HG03460 (cell line): ENCODE data around the gene ZBTB44.

ENCODE experiments used
- ATAC-seq: cut with Tn5 transposase; IDR thresholded peaks from one replicate; pipeline ENCODE4 v1.9.1; 2021; ENCODE audit not compliant: unreplicated experiment

The ZBTB44 gene

GRCh38 chr11:130215531-130216220 lies 99.0 kb downstream of the ZBTB44 start:
- no peak for ATAC-seq

DNA sequence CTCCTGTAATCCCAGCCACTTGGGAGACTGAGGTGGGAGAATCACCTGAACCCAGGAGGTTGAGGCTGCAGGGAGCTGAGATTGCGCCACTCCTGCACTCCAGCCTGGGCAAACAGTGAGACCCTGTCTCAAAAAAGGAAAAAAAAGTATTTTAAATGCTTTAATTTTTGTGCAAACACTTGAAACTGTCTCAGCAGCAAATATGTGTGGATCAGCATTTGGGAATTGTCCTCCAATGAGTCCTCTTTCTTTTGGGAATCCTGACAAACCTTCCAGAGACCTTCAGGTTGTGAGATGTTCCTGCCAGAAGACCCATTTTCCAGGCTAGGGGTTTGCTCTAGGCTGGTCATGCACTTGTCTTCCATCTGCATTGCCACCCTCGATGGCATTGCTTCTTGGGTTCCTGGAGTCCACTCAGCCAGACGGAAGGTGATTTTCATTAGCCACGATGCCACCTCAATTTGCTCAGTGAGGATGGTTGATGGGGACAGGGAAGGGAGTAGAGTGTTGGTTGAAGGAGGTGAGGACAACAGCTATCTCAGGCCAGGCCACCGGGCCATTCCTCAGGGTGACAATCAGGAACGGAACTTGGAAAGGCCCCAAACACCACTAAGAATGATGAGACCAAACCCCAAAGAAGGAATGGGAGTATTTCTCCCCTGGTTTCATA lies 99.7 kb downstream of the ZBTB44 start:
- no peak for ATAC-seq

DNA sequence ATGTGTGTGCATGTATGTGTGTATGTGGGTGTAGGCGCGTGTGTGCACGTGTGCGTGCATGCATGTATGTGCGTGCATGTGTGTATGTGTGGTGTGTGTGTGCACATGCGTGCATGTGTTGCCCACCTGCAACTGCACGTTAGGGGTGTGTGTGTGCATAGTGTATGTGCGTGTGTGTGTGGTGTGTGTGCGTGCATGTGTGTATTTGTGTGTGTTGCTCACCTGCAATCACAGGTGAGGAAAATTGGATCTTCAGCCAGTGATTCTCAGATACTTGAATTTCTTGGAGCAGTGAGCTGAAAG lies 100.8 kb downstream of the ZBTB44 start:
- no peak for ATAC-seq

DNA sequence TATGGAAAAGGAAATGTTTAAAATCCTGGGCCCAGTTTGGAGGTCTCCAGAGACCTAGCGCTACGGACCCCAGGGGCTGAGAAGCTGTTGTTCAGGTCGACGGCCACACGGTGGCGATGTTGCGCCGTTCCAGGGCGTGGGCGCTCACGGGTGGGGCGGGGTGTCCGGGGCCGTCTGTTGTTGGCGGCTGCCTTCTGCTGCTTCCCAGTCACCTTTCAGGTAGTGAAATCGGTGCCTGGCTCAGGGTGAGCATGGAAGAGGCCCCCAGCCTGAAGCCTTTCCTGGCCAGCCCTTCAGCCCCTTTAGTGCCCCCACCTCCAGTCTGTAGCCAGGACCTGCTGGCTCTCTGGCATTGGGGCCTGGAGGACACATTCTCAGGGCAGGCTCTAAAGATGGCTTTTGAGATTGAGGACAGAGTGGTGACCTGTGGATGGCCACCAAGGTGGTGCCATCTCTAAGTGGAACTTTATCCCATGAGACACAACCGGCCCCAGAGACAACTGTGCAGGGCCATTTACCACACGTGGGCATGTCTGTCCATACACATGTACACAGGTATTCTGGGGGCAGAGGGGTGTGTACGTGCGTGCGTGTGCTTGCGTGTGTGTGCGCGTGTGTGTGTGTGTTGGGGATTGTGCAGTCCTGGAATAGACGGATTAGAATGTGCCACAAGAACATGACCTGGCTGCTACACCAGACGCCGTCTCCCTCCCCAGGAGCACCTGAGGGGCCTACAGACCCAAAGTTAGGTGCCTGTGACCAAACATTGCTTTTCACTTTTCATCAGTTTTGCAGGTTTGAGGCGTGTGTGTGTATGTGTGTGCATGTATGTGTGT lies 101.4 kb downstream of the ZBTB44 start:
- peak; percentile 79 for ATAC-seq

DNA sequence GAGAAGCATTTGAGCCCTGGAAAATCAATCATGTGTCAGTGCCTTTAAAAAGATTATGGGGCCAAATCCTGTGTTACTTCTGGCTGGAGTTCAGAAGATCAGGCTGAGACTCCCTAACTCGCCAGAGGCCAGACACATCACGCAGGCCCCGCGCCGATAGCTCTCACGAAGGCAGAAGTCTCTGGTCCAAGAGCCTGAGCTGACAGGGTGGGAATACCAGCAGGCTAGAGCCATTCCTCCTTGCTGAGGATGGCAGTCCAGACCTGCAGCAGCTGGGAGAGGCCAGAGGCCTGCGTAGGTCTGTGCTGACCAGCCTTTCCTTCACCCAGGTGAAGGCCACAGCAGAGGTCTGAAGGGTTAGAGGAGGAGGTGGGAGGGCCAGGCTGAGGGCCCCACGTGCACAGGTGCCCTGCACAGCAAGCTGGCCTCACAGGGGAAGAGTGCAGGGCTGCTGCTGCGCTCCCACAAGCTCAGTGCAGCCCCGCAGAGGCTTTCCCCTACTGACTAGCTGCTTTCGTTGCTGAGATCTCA lies 102.2 kb downstream of the ZBTB44 start:
- ATAC-seq = no peak

GRCh38 chr11:130211781-130212401 lies 102.8 kb downstream of the ZBTB44 start:
- no peak for ATAC-seq

- no peak for ATAC-seq
Observed at GRCh38 chr11:130211144-130211543, 103.6 kb downstream of the ZBTB44 start.

DNA sequence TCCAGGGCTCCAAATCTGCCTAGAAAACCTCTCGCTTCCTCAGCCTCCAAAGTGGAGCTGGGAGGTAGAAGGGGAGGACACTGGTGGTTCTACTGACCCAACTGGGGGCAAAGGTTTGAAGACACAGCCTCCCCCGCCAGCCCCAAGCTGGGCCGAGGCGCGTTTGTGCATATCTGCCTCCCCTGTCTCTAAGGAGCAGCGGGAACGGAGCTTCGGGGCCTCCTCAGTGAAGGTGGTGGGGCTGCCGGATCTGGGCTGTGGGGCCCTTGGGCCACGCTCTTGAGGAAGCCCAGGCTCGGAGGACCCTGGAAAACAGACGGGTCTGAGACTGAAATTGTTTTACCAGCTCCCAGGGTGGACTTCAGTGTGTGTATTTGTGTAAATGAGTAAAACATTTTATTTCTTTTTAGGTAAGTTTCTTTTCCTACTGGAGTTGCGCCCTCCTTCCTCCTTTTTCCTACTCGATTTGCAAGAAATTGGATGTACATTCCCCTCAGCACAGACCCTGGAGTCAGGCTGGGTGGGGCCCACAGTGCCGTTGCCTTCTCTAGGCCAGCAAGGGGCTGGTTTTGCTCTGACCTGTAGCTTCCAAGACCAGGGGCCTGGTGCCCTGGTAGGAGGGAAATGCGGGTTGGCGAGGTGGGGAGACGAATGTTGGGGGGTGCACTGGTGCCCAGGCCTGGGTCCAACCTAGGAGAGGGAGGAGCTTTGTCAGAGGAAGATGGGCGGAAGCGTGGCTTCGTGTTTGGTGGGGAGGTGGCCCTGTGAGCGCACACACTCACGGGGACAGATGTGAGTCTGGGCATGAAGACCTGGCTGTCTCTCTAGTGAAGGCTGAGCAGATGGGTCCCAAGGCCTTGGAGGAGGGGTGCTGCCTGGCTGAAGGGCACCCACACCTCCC lies 104.5 kb downstream of the ZBTB44 start:
- no peak for ATAC-seq

- ATAC-seq = no peak
Observed at GRCh38 chr11:130209128-130209932, 105.4 kb downstream of the ZBTB44 start.

DNA sequence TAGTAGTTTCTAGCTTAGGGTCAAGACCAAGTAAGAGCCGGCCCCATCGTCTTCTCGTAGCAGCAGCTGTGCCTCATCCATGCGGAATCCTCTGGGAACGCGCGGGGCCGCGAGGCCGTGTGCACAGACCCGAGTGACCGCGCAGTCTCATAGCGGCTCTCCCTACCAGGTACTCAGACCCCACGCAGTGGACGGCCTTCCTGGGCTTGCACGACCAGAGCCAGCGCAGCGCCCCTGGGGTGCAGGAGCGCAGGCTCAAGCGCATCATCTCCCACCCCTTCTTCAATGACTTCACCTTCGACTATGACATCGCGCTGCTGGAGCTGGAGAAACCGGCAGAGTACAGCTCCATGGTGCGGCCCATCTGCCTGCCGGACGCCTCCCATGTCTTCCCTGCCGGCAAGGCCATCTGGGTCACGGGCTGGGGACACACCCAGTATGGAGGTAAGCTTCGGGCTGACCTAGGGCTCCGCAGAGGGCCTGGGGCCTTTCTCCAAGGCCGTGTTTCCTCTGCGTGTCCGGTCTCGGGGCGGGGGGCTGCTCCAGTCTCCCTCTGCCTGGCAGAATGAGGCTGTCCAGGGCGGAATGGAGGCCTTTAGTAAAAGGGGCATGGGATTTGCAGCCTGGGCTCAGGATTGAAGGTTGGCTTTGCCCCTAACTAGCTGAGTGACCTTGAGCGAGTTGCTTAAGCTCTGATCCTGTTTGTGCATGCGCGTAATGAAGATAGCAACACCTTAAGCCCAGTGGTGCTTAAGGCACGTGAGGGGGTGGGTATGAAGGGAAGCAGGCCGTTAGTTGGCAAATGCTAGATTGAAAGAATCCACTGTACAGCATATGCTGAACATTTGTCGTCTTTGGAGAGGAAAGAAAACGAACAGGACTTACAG lies 106.2 kb downstream of the ZBTB44 start:
- ATAC-seq = no peak

DNA sequence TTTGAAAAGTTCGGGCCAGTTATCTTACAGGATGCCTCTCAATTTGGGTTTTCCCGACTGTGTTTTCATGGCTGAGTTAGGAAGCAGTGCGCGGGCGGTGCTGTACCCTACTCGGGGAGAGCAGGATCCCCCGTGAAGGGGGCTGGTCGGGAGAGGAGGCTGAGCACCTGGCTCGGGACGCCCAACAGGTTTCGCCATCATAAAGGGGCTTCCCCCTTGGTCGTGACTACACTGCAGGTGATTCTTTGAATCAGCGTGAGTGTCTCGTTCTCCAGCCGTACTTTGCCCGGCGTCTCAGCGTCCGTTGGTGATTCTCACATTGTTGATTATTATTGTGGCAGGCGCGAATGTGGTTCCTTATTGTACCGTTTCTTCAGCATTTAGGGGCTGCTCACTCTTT lies 108.6 kb downstream of the ZBTB44 start:
- no peak for ATAC-seq

- no peak for ATAC-seq
Observed at GRCh38 chr11:130204703-130205095, 110.0 kb downstream of the ZBTB44 start.

DNA sequence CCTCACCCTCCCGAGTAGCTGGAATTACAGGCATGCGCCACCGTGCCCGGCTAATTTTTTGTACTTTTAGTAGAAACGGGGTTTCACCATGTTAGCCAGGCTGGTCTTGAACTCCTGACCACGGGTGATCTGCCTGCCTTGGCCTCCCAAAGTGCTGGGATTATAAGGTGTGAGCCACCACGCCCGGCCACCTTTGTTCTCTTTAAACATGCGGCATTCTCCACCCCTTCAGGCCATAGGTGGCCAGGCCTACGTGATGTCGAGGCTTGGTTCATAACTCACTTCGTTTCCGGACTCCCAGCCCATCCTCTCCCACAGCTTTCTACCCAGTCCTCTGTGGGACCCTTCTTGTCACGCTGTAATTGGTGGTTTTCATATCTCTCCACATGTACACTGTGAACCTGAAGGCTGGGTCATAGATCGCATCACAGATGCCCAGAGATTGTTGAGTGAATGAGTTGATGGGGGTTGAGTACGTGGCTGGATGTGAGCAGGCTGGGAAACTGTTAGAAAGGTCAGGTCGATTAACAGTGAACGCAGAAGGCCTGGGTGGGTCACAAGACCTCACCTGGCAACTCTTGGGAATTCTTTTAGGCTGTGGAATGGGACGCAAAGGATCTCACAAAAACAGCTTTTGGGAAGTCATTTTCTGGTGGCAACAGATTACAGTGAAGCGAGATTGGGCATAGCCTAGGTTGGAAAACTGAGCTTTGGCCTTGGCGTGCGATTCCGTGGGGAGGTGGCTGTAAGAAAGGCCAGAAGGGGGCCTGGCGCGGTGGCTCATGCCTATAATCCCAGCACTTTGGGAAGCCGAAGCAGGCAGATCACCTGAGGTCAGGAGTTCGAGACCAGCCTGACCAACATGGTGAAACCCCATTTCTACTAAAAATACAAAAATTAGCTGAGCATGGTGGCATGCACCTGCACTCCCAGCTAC lies 110.7 kb downstream of the ZBTB44 start:
- ATAC-seq = no peak

DNA sequence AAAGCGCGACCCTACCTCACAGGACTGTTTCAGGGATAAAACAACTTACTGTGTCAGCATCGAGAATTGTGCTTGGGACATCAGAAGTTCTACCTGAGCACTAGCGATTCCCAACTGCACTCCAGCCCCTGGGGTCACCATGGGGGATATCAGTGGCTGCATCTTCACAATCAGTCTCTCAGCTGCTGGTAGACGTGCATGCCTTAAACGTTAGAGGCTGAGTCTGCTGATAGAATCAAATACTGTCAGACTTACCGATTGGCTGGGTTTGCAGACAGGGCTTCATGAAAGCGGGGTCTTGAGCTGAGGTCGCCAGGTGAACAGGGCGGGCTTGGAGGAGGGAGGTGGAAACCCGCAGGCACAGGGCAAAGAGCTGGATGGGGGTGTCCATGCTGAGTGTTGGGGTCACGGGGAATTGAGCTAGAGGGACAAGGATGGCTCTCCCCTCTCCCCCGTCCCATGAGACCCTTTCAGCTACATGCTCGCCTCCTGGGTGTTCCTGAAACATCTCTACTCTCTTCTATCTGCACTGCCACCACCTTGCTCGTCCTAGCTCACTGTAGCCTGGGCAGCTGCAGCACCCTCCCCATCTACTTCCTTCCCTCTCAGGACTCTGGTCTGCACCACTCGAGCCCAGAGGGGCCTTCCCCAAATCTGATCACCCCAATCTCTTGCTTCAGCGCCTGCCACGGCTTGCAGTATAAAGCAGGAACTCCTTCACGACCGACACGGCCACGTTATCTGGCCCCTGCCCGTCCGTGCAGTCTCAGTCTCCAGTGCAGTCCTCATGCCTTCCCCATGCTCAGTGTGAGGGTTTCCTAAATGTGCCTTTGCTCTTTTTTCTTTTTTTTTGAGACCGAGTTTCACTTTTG lies 111.7 kb downstream of the ZBTB44 start:
- no peak for ATAC-seq

DNA sequence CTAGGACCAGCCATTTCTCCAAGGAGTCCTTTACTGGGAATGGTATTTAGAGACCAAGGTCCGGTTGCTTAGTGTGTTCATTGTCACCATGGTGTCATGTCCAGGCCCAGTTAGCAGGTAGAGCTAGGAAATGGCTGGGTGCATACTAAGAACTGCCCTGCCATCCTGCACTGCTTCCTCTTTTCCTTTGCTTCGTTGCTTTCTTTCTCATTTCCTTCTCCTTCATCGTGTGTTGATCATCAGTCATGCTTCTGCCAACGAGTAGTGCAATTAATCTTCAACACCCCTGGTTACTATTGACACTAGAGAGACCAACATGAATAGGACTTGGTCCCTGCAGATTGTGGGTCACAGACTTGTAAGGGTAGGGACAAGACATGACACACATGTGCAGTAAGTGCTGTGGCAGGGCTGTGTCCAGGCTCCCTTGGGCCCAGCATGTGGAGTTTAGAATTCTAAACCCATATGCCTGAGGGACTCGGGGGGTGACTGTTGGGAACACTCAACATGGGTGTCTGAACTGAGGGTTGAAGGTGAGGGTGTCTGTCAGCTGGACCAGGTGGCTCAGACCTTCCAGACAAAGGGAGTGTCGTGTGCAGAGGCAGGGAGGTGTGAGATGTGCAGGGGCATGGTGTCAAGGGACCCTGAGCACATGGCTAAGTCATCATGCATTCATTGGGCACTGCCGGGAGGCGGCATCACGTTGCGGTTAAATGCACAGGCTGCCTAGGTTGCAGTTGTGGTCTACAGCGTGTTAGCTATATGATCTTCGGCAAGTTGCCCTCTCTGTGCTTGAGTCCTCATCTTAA lies 112.5 kb downstream of the ZBTB44 start:
- no peak for ATAC-seq

- ATAC-seq = no peak
Observed at GRCh38 chr11:130201026-130201425, 113.7 kb downstream of the ZBTB44 start.
